GM12892 (cell line): ENCODE measurements around the gene PLA2G4E.

Source experiments
- POLR2A ChIP-seq: IDR thresholded peaks from 2 replicates; pipeline ENCODE4 v1.6.1; 2011; ENCODE audit warnings: low read depth, low read length, control low read depth
- POLR2AphosphoS5 ChIP-seq: IDR thresholded peaks from 2 replicates; pipeline ENCODE4 v1.6.1; 2011; ENCODE audit warnings: low read depth, low read length, control low read depth
- TAF1 ChIP-seq: IDR thresholded peaks from 2 replicates; pipeline ENCODE4 v1.6.1; 2011; ENCODE audit warnings: low read depth, mild to moderate bottlenecking, control low read depth, low read length, borderline replicate concordance

DNA sequence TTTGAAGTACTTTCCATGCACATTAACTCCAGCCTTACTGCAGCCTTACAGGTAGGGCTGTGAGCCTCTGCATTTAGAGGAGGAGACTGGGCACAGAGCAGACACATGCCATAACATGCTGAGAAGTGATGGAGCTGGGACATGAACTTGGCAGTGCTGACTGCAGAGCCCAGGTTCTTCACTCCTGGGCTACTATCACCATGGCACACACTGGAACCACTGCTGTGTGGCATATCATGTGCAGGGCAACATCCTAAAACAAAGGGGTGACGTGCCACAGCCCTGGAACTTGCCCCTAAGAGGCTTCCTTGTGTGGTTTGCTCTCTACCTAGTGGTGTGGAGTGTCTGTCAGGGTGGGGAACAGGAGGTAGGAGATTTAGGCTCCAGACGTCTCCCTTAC lies 73.9 kb downstream of the PLA2G4E start:
- no peak for TF ChIP-seq POLR2A
- TF ChIP-seq POLR2AphosphoS5, result no peak
- no peak for TF ChIP-seq TAF1
